HG02610 (cell line): Measurements from ENCODE around the gene MRPL37.

Source experiments
- ATAC-seq: cut with Tn5 transposase; IDR thresholded peaks from one replicate; pipeline ENCODE4 v1.9.1; 2021; ENCODE audit warnings: mild to moderate bottlenecking, moderate library complexity; ENCODE audit not compliant: unreplicated experiment

MRPL37 gene

DNA sequence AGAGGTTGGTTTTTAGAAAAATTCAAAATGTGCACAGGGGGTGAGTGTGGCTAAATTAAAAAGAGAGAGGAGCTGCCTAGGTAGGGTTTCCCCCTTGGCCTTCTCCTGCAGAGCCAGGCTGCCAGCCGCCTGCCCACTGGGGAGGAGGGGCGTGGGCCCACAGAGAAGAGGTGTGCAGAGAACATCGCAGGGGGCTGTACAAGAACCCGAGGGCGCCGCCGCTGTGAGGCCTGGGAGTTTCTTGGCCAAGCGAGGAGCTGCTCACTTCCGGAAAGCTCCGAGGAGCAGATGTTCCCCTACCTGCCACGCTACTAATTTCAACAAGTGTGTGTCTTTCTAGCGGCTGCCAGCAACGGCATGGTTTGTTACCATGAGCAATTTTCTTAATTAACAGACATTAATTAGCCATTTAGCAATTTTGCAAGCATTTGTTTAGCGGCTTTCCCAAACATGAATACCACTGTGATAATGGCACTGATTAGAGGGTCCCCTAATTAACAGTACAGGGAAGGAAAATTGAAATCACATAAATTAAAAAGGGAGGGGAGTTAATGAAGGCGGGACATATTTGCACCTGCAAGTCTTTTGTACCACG is 59.7 kb downstream of the MRPL37 start:
- no peak for ATAC-seq

DNA sequence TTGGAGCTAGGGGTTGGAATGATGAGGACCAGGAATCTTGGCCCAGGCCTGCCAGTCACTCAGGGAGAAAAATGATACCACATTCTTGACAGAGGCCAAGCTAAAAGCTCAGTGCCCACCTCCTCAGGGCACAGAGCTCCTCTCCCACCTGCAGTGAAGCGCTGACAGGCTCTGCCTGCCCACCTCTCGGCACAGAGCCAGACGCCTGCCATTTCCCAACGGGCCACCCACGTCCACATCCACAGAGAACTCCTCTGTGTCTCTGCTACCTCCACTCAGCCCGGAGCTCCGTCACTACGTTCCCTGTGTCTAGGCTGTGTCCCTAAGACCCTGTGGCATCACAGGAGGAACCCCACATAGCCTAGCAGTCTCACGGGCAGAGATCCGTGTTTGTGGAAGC is 60.8 kb downstream of the MRPL37 start:
- no peak for ATAC-seq

DNA sequence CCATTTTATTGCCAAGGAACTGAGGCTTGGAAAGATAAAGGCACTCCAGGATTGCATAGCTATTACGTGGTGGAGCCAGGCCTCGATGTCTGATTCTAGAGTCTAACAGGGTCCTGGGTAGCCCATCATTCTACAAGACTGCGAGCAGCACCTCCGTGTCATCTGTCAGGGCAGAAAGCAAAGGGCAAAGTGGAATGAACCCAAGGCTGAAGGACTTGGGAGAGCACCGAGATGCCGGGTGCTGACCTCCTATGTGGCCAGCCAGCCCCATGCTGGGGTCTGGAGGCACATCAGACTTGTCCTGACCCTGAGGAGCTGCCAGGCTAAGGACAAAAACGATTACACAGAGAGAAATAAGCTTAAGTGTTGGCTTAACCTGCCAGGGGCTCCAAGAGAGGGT is 62.3 kb downstream of the MRPL37 start:
- ATAC-seq, result no peak

DNA sequence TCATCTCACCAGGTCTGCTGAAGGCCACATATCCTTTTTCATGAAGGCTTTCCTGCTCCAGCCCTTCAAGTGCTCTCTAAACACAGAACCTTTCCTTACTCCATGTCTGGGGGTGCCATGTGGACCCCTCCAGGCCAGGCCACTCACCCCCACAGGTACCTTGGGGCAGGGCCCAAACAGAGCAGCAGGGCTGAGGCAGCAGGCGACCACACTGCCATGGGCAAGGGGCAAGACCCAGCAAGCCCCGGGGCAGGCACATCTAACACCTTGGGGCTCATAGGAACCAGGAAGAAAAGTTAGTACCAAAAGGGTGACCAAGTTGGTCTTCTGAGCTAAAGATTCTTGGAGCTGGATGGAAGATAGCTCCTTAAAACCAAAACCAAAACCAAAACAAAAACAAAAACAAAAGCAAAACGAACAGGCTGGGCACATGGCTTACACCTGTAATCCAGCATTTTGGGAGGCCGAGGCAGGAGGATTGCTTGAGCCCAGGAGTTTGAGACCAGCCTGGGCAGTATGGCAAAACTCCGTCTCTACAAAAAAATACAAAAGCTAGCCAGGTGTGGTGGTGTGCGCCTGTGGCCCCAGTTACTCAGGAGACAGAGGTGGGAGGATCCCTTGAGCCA is 63.7 kb downstream of the MRPL37 start:
- no peak for ATAC-seq

DNA sequence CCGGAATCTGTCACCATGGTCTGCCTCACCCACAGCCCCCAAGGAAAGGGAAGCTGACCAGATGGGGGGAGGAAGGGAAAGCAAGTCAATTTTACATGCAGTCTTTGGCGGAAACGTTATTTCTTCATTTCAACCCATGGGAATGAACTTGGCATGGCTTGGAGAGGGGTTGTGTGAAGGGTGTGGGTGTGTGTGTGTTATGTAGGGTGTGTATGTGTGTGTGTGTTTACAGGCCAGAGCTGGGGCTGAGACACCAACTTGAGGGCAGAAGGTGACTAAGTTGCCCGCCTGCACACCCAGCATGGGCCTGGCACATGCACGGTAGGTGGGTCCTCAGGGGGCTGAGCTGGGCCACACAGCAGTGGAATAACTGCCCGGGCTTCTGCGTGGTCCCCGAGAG is 65.2 kb downstream of the MRPL37 start:
- no peak for ATAC-seq

DNA sequence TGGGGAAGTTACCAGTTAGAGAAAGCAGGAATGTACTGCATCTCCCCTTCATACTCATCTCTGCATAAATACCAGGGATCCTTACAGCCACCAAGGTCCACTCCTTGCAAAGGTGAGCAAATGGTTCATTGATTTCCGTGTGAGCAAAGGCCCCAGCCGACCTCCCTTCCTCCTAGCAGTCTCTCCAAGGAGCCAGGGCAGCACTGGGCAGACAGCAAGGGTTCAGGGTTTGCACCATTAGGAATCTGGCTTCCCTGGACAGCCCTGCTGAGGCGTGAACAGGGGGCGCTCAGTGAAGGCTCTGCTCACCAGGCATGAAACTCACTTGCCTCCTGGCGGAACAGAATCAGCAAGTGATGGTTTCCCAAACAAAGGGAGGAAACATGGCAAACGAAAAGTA is 65.7 kb downstream of the MRPL37 start:
- no peak for ATAC-seq

DNA sequence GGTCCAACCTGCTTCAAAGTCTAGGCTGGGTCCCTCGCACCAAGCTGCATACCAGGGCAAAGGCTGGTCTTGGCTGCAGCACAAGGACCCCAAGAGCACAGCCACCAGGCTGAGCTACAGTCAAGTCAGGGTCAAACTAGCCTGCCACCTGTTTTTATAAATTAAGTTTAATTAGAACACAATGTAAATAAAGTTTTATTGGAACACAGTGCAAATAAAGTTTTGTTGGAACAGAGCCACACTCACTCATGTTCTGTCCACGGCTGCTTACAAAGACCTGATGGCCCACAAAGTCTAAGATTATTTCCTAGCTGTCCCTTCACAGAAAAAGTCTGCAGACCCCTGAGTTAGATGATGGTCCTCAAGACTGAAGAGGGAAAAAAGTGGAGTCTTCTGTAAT is 66.2 kb downstream of the MRPL37 start:
- no peak for ATAC-seq

DNA sequence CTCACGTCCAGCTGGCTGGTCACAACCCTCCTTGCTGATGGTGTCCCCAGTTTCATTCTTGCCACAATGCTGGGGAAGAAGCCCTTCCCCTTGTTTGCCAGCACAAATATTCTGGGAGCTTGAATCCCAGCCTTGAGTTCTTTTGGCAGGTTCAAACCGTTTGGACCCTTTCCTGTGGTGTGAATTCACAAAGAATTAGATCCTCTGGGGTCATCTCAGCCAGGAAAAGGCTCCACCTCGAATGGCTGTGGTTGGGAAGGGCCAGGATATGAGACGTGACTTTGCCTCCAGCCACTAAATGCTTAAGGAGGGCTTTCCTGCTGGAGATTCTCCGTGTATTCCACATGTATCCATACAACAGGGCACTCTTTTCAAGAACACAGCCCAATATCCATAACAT is 66.9 kb downstream of the MRPL37 start:
- no peak for ATAC-seq
